Endothelial cell (in vitro differentiated cells): ENCODE data around the gene CAMK2G. TPM values are rescaled to one million over a fixed set of nuclear protein-coding genes. Genes with fewer than 3 reads are reported as not detected.
A peak's percentile ranks its signal among the peaks of the same experiment; 100 is the strongest.

ENCODE experiments used
- DNase-seq: peaks from one replicate; pipeline ENCODE4 v3.0.0; 2021; ENCODE audit warnings: low spot score
- H3K27ac Mint-ChIP-seq: one replicate; pipeline ENCODE4 v1.8.0; 2021; ENCODE audit warnings: mixed read lengths, inconsistent platforms; ENCODE audit not compliant: unreplicated experiment
- H3K27me3 Mint-ChIP-seq: one replicate; pipeline ENCODE4 v1.8.0; 2021; ENCODE audit warnings: mild to moderate bottlenecking, moderate library complexity, mixed read lengths, inconsistent platforms; ENCODE audit not compliant: unreplicated experiment
- H3K36me3 Mint-ChIP-seq: one replicate; pipeline ENCODE4 v1.8.0; 2021; ENCODE audit warnings: mild to moderate bottlenecking, low read depth, mixed read lengths, inconsistent platforms; ENCODE audit not compliant: unreplicated experiment
- H3K4me1 Mint-ChIP-seq: one replicate; pipeline ENCODE4 v1.8.0; 2021; ENCODE audit warnings: mild to moderate bottlenecking, mixed read lengths, inconsistent platforms; ENCODE audit not compliant: unreplicated experiment
- H3K4me3 Mint-ChIP-seq: one replicate; pipeline ENCODE4 v1.8.0; 2021; ENCODE audit warnings: mild to moderate bottlenecking, mixed read lengths, inconsistent platforms; ENCODE audit not compliant: unreplicated experiment
- H3K9me3 Mint-ChIP-seq: one replicate; pipeline ENCODE4 v1.8.0; 2021; ENCODE audit warnings: mixed read lengths, inconsistent platforms; ENCODE audit not compliant: unreplicated experiment
- CTCF ChIP-seq: fragments of 200-600 bp; sonication (generic); IDR thresholded peaks from one replicate; pipeline ENCODE4 v1.5.0; 2021; ENCODE audit warnings: antibody characterized with exemption; ENCODE audit not compliant: unreplicated experiment
- total RNA-seq: library from RNA; stranded (reverse); fragmentation: NEBNext Ultra II Directional; extraction: Animal tissue kit (Norgen Biotek cat#: 25700); gene quantifications from one replicate; pipeline ENCODE4 v1.2.1, GENCODE V29; 2021; ENCODE audit not compliant: unreplicated experiment

CAMK2G gene
- total RNA-seq, 1 donor from 2014 or later = 27.7 TPM

- peak; percentile 62 for DNase-seq
These were observed 101.8 kb downstream of the CAMK2G start for GRCh38 chr10:73772281-73773151.

GRCh38 chr10:73771722-73772280 lies 102.6 kb downstream of the CAMK2G start:
- DNase-seq = peak; percentile 91

More at GRCh38 chr10:73772281-73773151, 101.8 kb downstream of the CAMK2G start:
- peaks cover 41% of the 10 kb centered on the region for H3K4me1 Mint-ChIP-seq
- no peak for TF ChIP-seq CTCF
- peak overlapping the region; percentile 97 for H3K4me3 Mint-ChIP-seq
- H3K36me3 Mint-ChIP-seq = peaks cover 62% of the 10 kb centered on the region
- H3K27me3 Mint-ChIP-seq = peaks cover 23% of the 10 kb centered on the region
- H3K9me3 Mint-ChIP-seq = no peaks in the 10 kb centered on the region
- peak overlapping the region; percentile 42 for H3K27ac Mint-ChIP-seq

GRCh38 chr10:73769396-73769795 lies 105.0 kb downstream of the CAMK2G start:
- TF ChIP-seq CTCF = no peak
- no peak for DNase-seq
- H3K4me1 Mint-ChIP-seq = peaks cover 40% of the 10 kb centered on the region
- H3K4me3 Mint-ChIP-seq = no peak overlapping the region
- H3K27ac Mint-ChIP-seq = no peak overlapping the region
- peaks cover 70% of the 10 kb centered on the region for H3K36me3 Mint-ChIP-seq
- H3K9me3 Mint-ChIP-seq = no peaks in the 10 kb centered on the region
- peaks cover 26% of the 10 kb centered on the region for H3K27me3 Mint-ChIP-seq

More at GRCh38 chr10:73771722-73772280, 102.6 kb downstream of the CAMK2G start:
- Mint-ChIP-seq H3K36me3 (peaks cover 61% of the 10 kb centered on the region), H3K27me3 (peaks cover 23% of the 10 kb centered on the region), H3K27ac (peak overlapping the region; percentile 72), H3K4me1 (peaks cover 43% of the 10 kb centered on the region), H3K4me3 (peak overlapping the region; percentile 97), H3K9me3 (no peaks in the 10 kb centered on the region)
- TF ChIP-seq CTCF = no peak

- no peak for DNase-seq
- Mint-ChIP-seq H3K9me3 (no peaks in the 10 kb centered on the region), H3K4me1 (peaks cover 36% of the 10 kb centered on the region), H3K4me3 (peak overlapping the region; percentile 52), H3K27me3 (peaks cover 26% of the 10 kb centered on the region), H3K27ac (no peak overlapping the region), H3K36me3 (peaks cover 67% of the 10 kb centered on the region)
- TF ChIP-seq CTCF = no peak
These were observed 105.5 kb downstream of the CAMK2G start for GRCh38 chr10:73768881-73769280.

- TF ChIP-seq CTCF = no peak
- H3K4me1 Mint-ChIP-seq = peaks cover 14% of the 10 kb centered on the region
- peaks cover 19% of the 10 kb centered on the region for H3K27me3 Mint-ChIP-seq
- no peak for DNase-seq
- peaks cover 81% of the 10 kb centered on the region for H3K36me3 Mint-ChIP-seq
- H3K4me3 Mint-ChIP-seq = peak overlapping the region; percentile 10
- H3K27ac Mint-ChIP-seq = no peak overlapping the region
- no peaks in the 10 kb centered on the region for H3K9me3 Mint-ChIP-seq
These were observed 109.3 kb downstream of the CAMK2G start for GRCh38 chr10:73765066-73765465.
